AG09319 (cell line): Measurements from ENCODE around the gene ADSS2.

Experiments used
- DNase-seq: peaks from one replicate; pipeline ENCODE4 v3.0.0-alpha.2; 2010; ENCODE audit warnings: low read depth; ENCODE audit errors: extremely low read depth
- CTCF ChIP-seq: IDR thresholded peaks from 2 replicates; pipeline ENCODE4 v1.5.1; 2011; ENCODE audit warnings: low read depth, mild to moderate bottlenecking, inconsistent platforms, low read length, moderate library complexity

ADSS2 gene

GRCh38 chr1:244450597-244451538 lies 841 bp downstream of the ADSS2 start:
- no peak for TF ChIP-seq CTCF
- DNase-seq = no peak

- no peak for TF ChIP-seq CTCF
Observed at GRCh38 chr1:244449936-244450508, 1.7 kb downstream of the ADSS2 start.

GRCh38 chr1:244448279-244449036 lies 3.3 kb downstream of the ADSS2 start:
- no peak for DNase-seq
- TF ChIP-seq CTCF = no peak

More at GRCh38 chr1:244449936-244450508, 1.7 kb downstream of the ADSS2 start:
- DNase-seq = no peak

GRCh38 chr1:244447552-244447951 lies 4.2 kb downstream of the ADSS2 start:
- no peak for TF ChIP-seq CTCF
- DNase-seq = no peak

GRCh38 chr1:244447024-244447423 lies 4.7 kb downstream of the ADSS2 start:
- no peak for TF ChIP-seq CTCF
- no peak for DNase-seq

- no peak for DNase-seq
Observed at GRCh38 chr1:244445320-244446181, 6.2 kb downstream of the ADSS2 start.

More at GRCh38 chr1:244445320-244446181, 6.2 kb downstream of the ADSS2 start:
- no peak for TF ChIP-seq CTCF
